HT1080 (cell line): Measurements from ENCODE around the gene ZG16. TPM values are rescaled to one million over a fixed set of nuclear protein-coding genes. Genes with fewer than 3 reads are reported as not detected.

Source experiments
- DNase-seq: peaks from one replicate; pipeline ENCODE4 v3.0.0-alpha.2; 2015; ENCODE audit warnings: low read depth
- total RNA-seq: library from RNA; depleted of rRNA; stranded (reverse); fragments of >200 nt; shearing (Covaris generic); gene quantifications from 2 replicates; pipeline ENCODE4 v1.2.3, GENCODE V29; 2014

ZG16 gene
- total RNA-seq, 1 experiment from 2014 or later, result not detected

- DNase-seq, result no peak
Measured at GRCh38 chr16:29808219-29808900, 30.3 kb downstream of the ZG16 start.

GRCh38 chr16:29809031-29809747 is 31.1 kb downstream of the ZG16 start:
- DNase-seq, result no peak

DNA sequence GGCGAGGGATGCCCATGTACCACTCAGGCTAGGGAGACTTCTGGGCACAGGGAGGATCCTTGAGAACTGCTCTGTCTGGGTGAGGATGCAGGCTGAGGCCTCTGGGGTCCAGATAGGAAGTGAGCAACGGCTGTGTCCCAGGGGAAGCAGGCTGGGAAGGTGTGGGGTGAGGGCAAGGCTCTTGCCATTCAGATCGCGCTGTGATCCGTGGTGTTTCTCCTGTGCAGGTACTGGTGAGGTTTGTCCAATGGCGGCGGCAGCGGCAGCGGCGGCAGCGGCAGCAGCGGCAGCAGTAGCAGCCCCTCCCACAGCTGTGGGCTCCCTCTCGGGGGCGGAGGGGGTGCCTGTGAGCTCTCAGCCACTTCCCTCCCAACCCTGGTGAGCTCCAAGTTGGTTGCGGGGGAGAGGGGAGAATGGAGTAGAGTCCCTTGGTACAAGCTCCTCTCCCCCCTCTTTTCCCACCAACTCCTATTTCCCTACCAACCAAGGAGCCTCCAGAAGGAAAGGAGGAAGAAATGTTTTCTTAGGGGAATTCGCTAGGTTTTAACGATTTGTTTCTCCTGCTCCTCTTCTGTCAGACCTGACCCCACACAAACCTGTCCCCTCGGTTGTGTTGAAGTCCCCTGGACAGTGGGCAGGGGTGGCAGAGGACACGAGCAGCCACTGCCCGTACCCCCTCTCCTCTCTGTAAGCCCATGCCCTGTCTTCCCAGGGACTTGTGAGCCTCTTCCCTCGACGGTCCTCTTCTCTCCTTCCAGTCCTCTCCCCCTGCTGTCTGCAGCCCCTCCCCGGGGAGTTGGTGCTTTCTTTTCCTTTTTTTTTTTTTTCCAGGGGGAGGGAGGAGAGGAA is 32.0 kb downstream of the ZG16 start:
- DNase-seq, result peak; percentile 56

DNA sequence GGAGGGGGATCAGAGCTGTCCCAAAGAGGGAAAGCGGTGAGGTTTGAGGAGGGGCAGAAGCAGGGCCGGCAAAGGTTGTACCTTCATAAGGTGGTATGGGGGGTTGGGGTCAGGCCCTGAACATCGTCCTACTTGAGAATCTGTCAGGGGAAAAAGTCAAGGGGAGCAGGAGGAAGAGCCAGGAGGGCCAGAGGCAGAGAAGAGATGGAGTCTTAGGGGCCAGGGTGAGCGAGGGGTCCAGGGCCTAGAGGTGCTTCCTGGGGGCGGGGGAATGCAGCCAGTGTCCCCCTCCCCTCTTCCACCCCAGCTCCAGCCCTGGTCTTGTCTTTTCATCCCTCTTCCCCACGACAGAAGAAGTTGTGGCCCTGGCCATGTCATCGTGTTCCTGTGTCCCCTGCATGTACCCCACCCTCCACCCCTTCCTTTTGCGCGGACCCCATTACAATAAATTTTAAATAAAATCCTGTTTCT is 32.7 kb downstream of the ZG16 start:
- no peak for DNase-seq

- DNase-seq, result peak; percentile 94
Measured at GRCh38 chr16:29811170-29811895, 33.3 kb downstream of the ZG16 start.

DNA sequence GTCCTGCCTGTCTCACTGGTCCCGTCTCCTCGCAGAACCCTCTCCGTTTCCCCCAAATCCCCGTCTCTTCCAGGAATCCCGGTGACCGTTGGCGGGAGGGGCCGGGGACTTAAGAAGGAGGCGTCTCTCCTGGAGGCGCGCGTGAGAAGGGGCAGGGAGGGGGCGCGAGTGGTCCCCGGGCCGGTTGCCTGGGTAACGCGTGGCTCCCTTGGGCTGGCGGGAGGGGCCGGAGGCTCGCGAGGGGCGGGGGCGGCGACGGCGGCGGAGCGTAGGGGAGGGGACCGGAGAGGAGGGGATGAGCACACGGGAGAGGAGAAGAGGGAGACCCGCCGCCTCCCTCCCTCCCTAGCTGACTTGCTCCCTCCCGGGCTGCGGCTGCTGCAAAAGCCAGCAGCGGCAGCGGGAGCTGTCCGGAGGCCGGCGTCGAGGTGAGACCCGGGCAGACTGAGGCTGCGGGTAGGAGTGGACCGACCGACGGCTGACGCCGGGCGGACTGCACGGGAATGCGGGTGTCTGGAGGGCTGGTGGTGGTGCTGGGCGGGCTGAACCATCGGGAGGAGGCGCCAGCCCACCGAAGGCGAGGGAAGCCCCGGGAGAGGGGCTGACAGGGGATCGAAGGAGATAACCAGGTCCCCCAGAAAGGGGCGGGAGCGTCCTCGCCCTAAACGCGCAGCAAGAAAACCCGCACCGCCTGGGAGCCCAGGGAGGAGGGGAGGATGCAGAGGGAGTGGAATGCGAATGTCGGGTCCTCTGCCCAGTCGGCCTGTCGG is 34.0 kb downstream of the ZG16 start, which contains the start of gene PRRT2:
PRRT2 (plus strand) TSS at position 298 of the 770 bp plus-strand sequence. CDS start 862 bp downstream, outside the sequence.
- peak; percentile 40 for DNase-seq

DNA sequence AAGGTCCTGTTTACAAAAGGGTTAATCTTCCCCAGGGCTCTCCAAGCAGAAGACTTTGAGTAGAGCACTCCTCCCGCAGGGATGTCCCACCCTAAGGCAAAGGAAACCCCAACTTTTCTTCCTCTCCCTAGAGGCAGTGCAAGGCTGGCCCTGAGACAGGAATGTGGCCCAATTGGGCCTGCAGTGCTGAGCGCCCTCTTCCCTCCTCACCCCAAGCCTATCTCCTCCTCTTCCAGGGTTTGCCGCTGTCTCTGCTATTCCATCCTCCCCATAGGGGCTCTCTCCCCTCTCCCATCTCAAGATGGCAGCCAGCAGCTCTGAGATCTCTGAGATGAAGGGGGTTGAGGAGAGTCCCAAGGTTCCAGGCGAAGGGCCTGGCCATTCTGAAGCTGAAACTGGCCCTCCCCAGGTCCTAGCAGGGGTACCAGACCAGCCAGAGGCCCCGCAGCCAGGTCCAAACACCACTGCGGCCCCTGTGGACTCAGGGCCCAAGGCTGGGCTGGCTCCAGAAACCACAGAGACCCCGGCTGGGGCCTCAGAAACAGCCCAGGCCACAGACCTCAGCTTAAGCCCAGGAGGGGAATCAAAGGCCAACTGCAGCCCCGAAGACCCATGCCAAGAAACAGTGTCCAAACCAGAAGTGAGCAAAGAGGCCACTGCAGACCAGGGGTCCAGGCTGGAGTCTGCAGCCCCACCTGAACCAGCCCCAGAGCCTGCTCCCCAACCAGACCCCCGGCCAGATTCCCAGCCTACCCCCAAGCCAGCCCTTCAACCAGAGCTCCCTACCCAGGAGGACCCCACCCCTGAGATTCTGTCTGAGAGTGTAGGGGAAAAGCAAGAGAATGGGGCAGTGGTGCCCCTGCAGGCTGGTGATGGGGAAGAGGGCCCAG is 34.9 kb downstream of the ZG16 start:
- DNase-seq, result no peak

DNA sequence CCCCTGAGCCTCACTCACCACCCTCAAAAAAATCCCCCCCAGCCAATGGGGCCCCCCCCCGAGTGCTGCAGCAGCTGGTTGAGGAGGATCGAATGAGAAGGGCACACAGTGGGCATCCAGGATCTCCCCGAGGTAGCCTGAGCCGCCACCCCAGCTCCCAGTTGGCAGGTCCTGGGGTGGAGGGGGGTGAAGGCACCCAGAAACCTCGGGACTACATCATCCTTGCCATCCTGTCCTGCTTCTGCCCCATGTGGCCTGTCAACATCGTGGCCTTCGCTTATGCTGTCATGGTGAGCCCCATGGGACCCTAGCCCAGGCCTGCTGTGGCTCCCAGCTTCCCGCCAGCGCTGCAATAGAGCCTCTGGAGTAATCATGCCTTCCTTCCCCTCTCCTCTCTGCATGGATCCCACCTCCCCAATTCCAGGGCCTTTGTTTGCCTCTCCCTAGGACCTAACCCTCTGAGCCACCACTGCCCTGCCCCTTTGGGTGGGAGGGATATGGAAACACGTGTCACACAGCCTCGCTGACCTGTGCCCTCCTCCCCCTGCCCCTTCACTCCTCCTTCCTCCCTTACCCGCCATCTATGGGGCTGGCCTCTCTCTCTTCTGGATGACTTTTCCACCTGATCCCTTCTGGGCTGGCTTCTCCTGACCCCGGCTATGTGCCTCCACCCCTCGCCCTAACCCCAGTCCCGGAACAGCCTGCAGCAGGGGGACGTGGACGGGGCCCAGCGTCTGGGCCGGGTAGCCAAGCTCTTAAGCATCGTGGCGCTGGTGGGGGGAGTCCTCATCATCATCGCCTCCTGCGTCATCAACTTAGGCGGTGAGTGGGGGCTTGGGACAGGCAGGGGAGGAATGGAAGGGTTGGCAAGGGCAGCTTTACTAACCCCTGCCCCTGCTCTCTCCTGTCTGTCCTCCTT is 35.8 kb downstream of the ZG16 start:
- DNase-seq, result no peak

- DNase-seq, result no peak
Measured at GRCh38 chr16:29814592-29814991, 36.5 kb downstream of the ZG16 start.

DNA sequence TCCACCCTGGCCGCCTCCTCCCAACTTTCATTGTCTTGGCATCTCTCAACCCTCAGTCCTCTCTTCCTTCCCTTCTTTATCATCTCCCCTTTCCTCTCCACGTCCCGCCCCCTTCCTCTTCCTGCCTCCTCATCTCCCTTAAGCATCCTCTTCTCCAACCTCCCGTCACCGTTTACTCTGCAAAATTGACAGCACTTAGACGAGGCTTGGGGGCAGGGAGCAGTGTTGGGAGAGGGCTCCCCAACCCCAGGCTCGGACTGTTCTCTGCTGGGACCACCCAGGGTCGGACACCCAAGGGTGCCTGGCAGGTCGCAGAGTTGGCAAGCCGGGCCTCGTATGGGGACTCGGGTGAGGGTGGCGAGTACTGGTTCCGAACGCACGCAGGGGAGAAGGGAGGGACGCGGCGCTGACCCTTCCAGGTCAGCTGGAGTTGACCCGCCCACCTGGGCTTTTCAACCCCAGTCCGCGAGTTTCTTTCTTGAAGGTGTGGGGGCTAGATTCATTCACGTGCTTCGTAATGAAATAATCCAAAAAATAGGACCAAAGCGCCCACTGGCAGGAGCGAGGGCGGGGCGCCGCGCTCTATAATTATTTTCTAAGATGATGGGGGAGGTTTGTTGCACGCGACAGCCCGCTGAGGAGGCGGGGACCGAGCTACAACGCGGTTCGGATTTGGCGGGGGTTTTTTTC is 37.1 kb downstream of the ZG16 start:
- no peak for DNase-seq

GRCh38 chr16:29815793-29816693 is 38.0 kb downstream of the ZG16 start, which contains the start of gene PAGR1:
Gene PAGR1 (plus strand): TSS chr16:29816152. CDS start chr16:29816526, 374 bp downstream.
- peak; percentile 98 for DNase-seq

- peak; percentile 64 for DNase-seq
Measured at GRCh38 chr16:29816694-29817441, 38.8 kb downstream of the ZG16 start.

DNA sequence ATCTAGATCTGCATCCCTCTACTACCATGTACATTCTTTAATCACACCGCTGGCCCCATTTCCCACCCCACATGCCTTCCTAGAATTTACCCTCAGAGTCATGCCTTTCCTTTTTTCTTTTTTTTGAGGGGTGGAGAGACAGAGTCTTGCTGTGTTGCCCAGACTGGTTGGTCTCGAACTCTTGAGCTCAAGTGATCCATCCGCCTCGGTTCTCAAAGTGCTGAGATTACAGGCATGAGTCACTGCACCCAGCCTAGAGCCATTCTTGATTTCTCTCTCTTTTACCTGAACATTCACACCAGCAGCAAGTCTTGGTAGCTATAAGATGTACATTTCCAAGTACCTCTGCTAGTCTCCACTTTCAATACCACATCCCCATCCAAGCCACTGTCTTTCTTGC is 40.0 kb downstream of the ZG16 start:
- no peak for DNase-seq

DNA sequence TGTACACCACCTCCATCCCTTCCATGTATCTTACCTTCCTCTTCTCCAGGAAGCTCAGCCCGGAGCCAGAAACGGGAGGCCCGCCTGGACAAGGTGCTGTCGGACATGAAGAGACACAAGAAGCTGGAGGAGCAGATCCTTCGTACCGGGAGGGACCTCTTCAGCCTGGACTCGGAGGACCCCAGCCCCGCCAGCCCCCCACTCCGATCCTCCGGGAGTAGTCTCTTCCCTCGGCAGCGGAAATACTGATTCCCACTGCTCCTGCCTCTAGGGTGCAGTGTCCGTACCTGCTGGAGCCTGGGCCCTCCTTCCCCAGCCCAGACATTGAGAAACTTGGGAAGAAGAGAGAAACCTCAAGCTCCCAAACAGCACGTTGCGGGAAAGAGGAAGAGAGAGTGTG is 41.5 kb downstream of the ZG16 start:
- DNase-seq, result no peak

DNA sequence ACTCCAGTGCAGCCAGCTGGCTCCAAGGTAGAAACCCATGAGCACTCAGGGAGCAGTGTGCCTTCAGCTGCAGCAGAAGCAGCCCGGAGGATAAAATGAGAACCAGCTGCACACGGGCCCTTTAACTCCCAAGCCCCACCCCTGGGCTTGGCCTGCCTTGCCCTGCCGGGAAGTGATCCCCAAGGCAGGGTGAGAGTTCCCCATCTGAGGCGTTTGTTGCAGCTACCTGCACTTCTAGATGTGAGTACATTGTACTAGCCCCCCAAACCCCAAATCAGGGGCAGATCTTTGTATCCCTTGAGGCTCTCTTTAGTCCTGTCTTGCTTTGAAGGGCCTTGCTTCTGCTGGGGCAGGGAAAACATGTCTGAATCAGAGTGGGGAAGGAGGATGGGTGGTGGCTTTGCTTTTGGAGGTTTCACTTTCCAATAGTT is 42.2 kb downstream of the ZG16 start, which contains the start of gene MVP:
MVP (plus strand) TSS at position 192 of the 431 bp plus-strand sequence. CDS start 10,088 bp downstream, outside the sequence.
- peak; percentile 60 for DNase-seq
